HUES64 (cell line): ENCODE results near the gene CCDC187.

ENCODE experiments used
- H3K27ac ChIP-seq: 2 replicates; pipeline ENCODE4 v1.7.0; 2013; ENCODE audit warnings: low read depth, low read length, inconsistent platforms
- H3K27me3 ChIP-seq: 2 replicates; pipeline ENCODE4 v1.6.1; 2013; ENCODE audit warnings: mild to moderate bottlenecking, low read length; ENCODE audit not compliant: insufficient read depth
- H3K36me3 ChIP-seq: 2 replicates; pipeline ENCODE4 v1.6.1; 2013; ENCODE audit warnings: mild to moderate bottlenecking, low read length; ENCODE audit not compliant: insufficient read depth
- H3K4me1 ChIP-seq: 2 replicates; pipeline ENCODE4 v1.6.1; 2013; ENCODE audit warnings: mild to moderate bottlenecking, low read length, moderate library complexity; ENCODE audit not compliant: insufficient read depth
- H3K4me3 ChIP-seq: 2 replicates; pipeline ENCODE4 v1.5.1; 2013; ENCODE audit warnings: mild to moderate bottlenecking, low read length, moderate library complexity
- H3K9ac ChIP-seq: 2 replicates; pipeline ENCODE4 v1.6.1; 2013; ENCODE audit warnings: mild to moderate bottlenecking, low read depth, low read length
- H3K9me3 ChIP-seq: 2 replicates; pipeline ENCODE4 v1.6.1; 2013; ENCODE audit warnings: low read depth, low read length; ENCODE audit not compliant: insufficient read depth
- WGBS: fragments of 150-250, 120-280 bp; methylation state at CpG from one replicate; pipeline ENCODE4 v1.1.7; 2013; ENCODE audit warnings: missing lambda C conversion rate; 5-methylcytosine and 5-hydroxymethylcytosine counted together

CCDC187 gene

GRCh38 chr9:136208675-136209074, 95.2 kb downstream of the CCDC187 start:
- no peak overlapping the region for H3K4me3 ChIP-seq
- H3K4me1 ChIP-seq = no peaks in the 10 kb centered on the region
- H3K27ac ChIP-seq = no peak overlapping the region
- peaks cover 25% of the 10 kb centered on the region for H3K27me3 ChIP-seq
- H3K36me3 ChIP-seq = peaks cover 33% of the 10 kb centered on the region
- H3K9me3 ChIP-seq = no peaks in the 10 kb centered on the region
- WGBS = 92% methylated on average over 17 of the region's 17 CpGs
- H3K9ac ChIP-seq = no peak overlapping the region

- H3K4me1 ChIP-seq = no peaks in the 10 kb centered on the region
- no peaks in the 10 kb centered on the region for H3K9me3 ChIP-seq
- no peak overlapping the region for H3K27ac ChIP-seq
- WGBS = 77% methylated on average over 9 of the region's 9 CpGs
- H3K9ac ChIP-seq = no peak overlapping the region
- H3K36me3 ChIP-seq = peaks cover 22% of the 10 kb centered on the region
- H3K4me3 ChIP-seq = no peak overlapping the region
- H3K27me3 ChIP-seq = peaks cover 36% of the 10 kb centered on the region
Measured at GRCh38 chr9:136207616-136208015, 96.3 kb downstream of the CCDC187 start.

GRCh38 chr9:136206602-136207275, 97.2 kb downstream of the CCDC187 start:
- H3K9me3 ChIP-seq = no peaks in the 10 kb centered on the region
- WGBS = 88% methylated on average over 16 of the region's 16 CpGs
- H3K9ac ChIP-seq = no peak overlapping the region
- H3K27me3 ChIP-seq = peaks cover 44% of the 10 kb centered on the region
- no peaks in the 10 kb centered on the region for H3K4me1 ChIP-seq
- H3K36me3 ChIP-seq = peaks cover 22% of the 10 kb centered on the region
- no peak overlapping the region for H3K4me3 ChIP-seq
- H3K27ac ChIP-seq = no peak overlapping the region

GRCh38 chr9:136205707-136205992, 98.2 kb downstream of the CCDC187 start:
- WGBS = 88% methylated on average over 5 of the region's 5 CpGs
- no peaks in the 10 kb centered on the region for H3K4me1 ChIP-seq
- no peak overlapping the region for H3K4me3 ChIP-seq
- peaks cover 55% of the 10 kb centered on the region for H3K27me3 ChIP-seq
- H3K9me3 ChIP-seq = no peaks in the 10 kb centered on the region
- H3K27ac ChIP-seq = no peak overlapping the region
- H3K9ac ChIP-seq = no peak overlapping the region
- H3K36me3 ChIP-seq = peaks cover 11% of the 10 kb centered on the region

GRCh38 chr9:136204838-136205706, 98.8 kb downstream of the CCDC187 start, which contains the start of gene LHX3:
LHX3 (minus strand) TSS chr9:136205128; CDS start chr9:136205012, 116 bp downstream.
- H3K4me3 ChIP-seq = no peak within 1 kb of the TSS
- WGBS = 8% methylated on average over 70 of the region's 70 CpGs

GRCh38 chr9:136204145-136204805, 99.6 kb downstream of the CCDC187 start:
- H3K4me1 ChIP-seq = no peaks in the 10 kb centered on the region
- H3K27me3 ChIP-seq = peaks cover 69% of the 10 kb centered on the region
- peaks cover 7% of the 10 kb centered on the region for H3K36me3 ChIP-seq
- WGBS = 55% methylated on average over 25 of the region's 25 CpGs
- no peaks in the 10 kb centered on the region for H3K9me3 ChIP-seq
- no peak overlapping the region for H3K9ac ChIP-seq
- no peak overlapping the region for H3K27ac ChIP-seq
- no peak overlapping the region for H3K4me3 ChIP-seq

More at GRCh38 chr9:136204838-136205706, 98.8 kb downstream of the CCDC187 start, which contains the start of gene LHX3:
- Histone ChIP-seq H3K9me3 (no peaks in the 10 kb centered on the region), H3K36me3 (peaks cover 8% of the 10 kb centered on the region), H3K27me3 (peaks cover 61% of the 10 kb centered on the region), H3K9ac (no peak within 1 kb of the TSS), H3K27ac (no peak within 1 kb of the TSS), H3K4me1 (no peaks in the 10 kb centered on the region)

GRCh38 chr9:136203408-136204144, 100.3 kb downstream of the CCDC187 start:
- Histone ChIP-seq H3K9ac (no peak overlapping the region), H3K36me3 (peaks cover 1% of the 10 kb centered on the region), H3K4me3 (peak overlapping the region; percentile 32; the same call in 1 of the 2 replicates), H3K4me1 (no peaks in the 10 kb centered on the region), H3K27ac (no peak overlapping the region), H3K27me3 (peaks cover 76% of the 10 kb centered on the region), H3K9me3 (no peaks in the 10 kb centered on the region)
- WGBS = 25% methylated on average over 33 of the region's 33 CpGs

- Histone ChIP-seq H3K9ac (no peak overlapping the region), H3K36me3 (no peaks in the 10 kb centered on the region), H3K4me3 (peak overlapping the region; percentile 32; the same call in 1 of the 2 replicates), H3K9me3 (no peaks in the 10 kb centered on the region), H3K4me1 (no peaks in the 10 kb centered on the region), H3K27me3 (peaks cover 84% of the 10 kb centered on the region), H3K27ac (no peak overlapping the region)
- WGBS = 13% methylated on average over 99 of the region's 99 CpGs
Measured at GRCh38 chr9:136202454-136203407, 101.2 kb downstream of the CCDC187 start.

GRCh38 chr9:136201609-136202453, 102.1 kb downstream of the CCDC187 start:
- Histone ChIP-seq H3K4me1 (peaks cover 2% of the 10 kb centered on the region; the same call in 1 of the 2 replicates), H3K4me3 (no peak overlapping the region), H3K9ac (no peak overlapping the region), H3K9me3 (no peaks in the 10 kb centered on the region), H3K27me3 (peaks cover 93% of the 10 kb centered on the region), H3K36me3 (no peaks in the 10 kb centered on the region), H3K27ac (no peak overlapping the region)
- WGBS = 9% methylated on average over 85 of the region's 85 CpGs
